ENCODE measurements around the gene RAPGEF4. TPM values are rescaled to one million over a fixed set of nuclear protein-coding genes. Genes with fewer than 3 reads are reported as not detected.

RAPGEF4 gene
- total RNA-seq, 1 donor from 2014 or later: 1.7 TPM

GRCh38 chr2:172847188-172847587, 111.5 kb downstream of the RAPGEF4 start:
- Mint-ChIP-seq H3K4me1 (peaks cover 9% of the 10 kb centered on the region), H3K27me3 (ENCODE audit: low read depth) (no peaks in the 10 kb centered on the region), H3K27ac (ENCODE audit: unreplicated experiment) (peak overlapping the region; percentile 36), H3K9me3 (peaks cover 14% of the 10 kb centered on the region), H3K4me3 (no peak overlapping the region), H3K36me3 (ENCODE audit: low read depth) (peaks cover 10% of the 10 kb centered on the region)
- DNase-seq (ENCODE audit: low read depth, low spot score): no peak
- TF ChIP-seq, protein P1, sequence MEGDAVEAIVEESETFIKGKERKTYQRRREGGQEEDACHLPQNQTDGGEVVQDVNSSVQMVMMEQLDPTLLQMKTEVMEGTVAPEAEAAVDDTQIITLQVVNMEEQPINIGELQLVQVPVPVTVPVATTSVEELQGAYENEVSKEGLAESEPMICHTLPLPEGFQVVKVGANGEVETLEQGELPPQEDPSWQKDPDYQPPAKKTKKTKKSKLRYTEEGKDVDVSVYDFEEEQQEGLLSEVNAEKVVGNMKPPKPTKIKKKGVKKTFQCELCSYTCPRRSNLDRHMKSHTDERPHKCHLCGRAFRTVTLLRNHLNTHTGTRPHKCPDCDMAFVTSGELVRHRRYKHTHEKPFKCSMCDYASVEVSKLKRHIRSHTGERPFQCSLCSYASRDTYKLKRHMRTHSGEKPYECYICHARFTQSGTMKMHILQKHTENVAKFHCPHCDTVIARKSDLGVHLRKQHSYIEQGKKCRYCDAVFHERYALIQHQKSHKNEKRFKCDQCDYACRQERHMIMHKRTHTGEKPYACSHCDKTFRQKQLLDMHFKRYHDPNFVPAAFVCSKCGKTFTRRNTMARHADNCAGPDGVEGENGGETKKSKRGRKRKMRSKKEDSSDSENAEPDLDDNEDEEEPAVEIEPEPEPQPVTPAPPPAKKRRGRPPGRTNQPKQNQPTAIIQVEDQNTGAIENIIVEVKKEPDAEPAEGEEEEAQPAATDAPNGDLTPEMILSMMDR (conservative IDR thresholded peaks at IDR 0.05): no peak

DNA sequence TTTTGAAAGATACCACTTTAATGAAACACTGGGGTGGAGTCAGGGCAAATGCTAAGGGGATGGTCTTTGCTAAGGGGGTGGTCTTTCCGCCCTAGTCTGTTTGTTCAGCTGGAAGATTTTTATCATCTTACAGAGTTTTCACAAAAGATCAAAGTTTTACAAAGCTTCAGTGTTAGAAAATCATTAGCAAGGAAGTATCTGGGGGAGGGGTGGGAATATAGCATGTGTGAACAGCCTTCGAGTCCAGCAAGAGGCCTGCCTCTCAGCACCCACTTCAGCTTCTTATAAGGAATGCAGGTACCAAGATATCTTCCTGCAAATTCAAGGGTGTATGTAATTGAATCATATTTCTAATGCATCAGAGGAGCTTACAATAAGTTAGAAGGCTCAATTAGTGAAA, 112.9 kb downstream of the RAPGEF4 start:
- no peak for DNase-seq (ENCODE audit: low read depth, low spot score)
- TF ChIP-seq, protein P1 (conservative IDR thresholded peaks at IDR 0.05): no peak
- no peaks in the 10 kb centered on the region for H3K27me3 Mint-ChIP-seq (ENCODE audit: low read depth)
- H3K9me3 Mint-ChIP-seq: peaks cover 16% of the 10 kb centered on the region
- no peak overlapping the region for H3K27ac Mint-ChIP-seq (ENCODE audit: unreplicated experiment)
- H3K4me3 Mint-ChIP-seq: no peak overlapping the region
- peaks cover 11% of the 10 kb centered on the region for H3K36me3 Mint-ChIP-seq (ENCODE audit: low read depth)
- H3K4me1 Mint-ChIP-seq: peaks cover 9% of the 10 kb centered on the region

- Mint-ChIP-seq H3K9me3 (peaks cover 19% of the 10 kb centered on the region), H3K27me3 (ENCODE audit: low read depth) (no peaks in the 10 kb centered on the region), H3K4me3 (no peak overlapping the region), H3K36me3 (ENCODE audit: low read depth) (peaks cover 13% of the 10 kb centered on the region), H3K27ac (ENCODE audit: unreplicated experiment) (no peak overlapping the region), H3K4me1 (peaks cover 9% of the 10 kb centered on the region)
- TF ChIP-seq, protein P1 (conservative IDR thresholded peaks at IDR 0.05): no peak
- no peak for DNase-seq (ENCODE audit: low read depth, low spot score)
These were observed 114.0 kb downstream of the RAPGEF4 start for GRCh38 chr2:172849519-172850217.

DNA sequence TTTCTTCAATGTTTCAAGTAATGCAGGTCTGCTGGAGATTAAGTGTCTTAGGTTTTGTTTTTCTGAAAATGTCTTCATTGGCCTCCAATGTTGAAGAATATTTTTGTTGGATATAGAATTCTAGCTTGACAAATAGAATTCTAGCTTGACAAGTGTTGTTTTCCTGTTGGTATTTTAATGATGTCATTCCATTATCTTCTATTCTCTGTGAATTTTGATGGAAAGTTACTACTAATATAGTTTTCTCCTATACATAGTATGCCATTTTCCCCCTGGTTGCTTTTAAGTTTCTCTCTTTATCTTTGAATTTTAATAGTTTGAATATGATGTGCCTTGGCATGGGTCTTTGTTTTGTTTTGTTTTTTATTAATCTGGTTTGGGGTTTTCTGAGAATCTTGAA, 119.9 kb downstream of the RAPGEF4 start:
- DNase-seq (ENCODE audit: low read depth, low spot score): no peak
- Mint-ChIP-seq H3K4me1 (peaks cover 22% of the 10 kb centered on the region), H3K9me3 (peaks cover 22% of the 10 kb centered on the region), H3K36me3 (ENCODE audit: low read depth) (peaks cover 15% of the 10 kb centered on the region), H3K27ac (ENCODE audit: unreplicated experiment) (no peak overlapping the region), H3K27me3 (ENCODE audit: low read depth) (no peaks in the 10 kb centered on the region), H3K4me3 (no peak overlapping the region)
- TF ChIP-seq, protein P1 (conservative IDR thresholded peaks at IDR 0.05): no peak

- H3K27ac Mint-ChIP-seq (ENCODE audit: unreplicated experiment): no peak overlapping the region
- no peaks in the 10 kb centered on the region for H3K27me3 Mint-ChIP-seq (ENCODE audit: low read depth)
- peaks cover 28% of the 10 kb centered on the region for H3K4me1 Mint-ChIP-seq
- DNase-seq (ENCODE audit: low read depth, low spot score): no peak
- H3K36me3 Mint-ChIP-seq (ENCODE audit: low read depth): peaks cover 6% of the 10 kb centered on the region
- TF ChIP-seq, protein P1 (conservative IDR thresholded peaks at IDR 0.05): no peak
- H3K9me3 Mint-ChIP-seq: peaks cover 12% of the 10 kb centered on the region
- no peak overlapping the region for H3K4me3 Mint-ChIP-seq
These were observed 121.0 kb downstream of the RAPGEF4 start for GRCh38 chr2:172856606-172857005.
